GM18507 (cell line): ENCODE measurements around the gene DAND5.

Experiments used
- DNase-seq: peaks from one replicate; pipeline ENCODE4 v3.0.0; 2011; ENCODE audit warnings: low read depth; ENCODE audit not compliant: insufficient read length; ENCODE audit errors: extremely low spot score
- FAIRE-seq: peaks from 2 replicates; lab custom pipeline; 2011; peaks lifted over from hg19 to GRCh38; lab: Jason Lieb, UNC

The DAND5 gene

DNA sequence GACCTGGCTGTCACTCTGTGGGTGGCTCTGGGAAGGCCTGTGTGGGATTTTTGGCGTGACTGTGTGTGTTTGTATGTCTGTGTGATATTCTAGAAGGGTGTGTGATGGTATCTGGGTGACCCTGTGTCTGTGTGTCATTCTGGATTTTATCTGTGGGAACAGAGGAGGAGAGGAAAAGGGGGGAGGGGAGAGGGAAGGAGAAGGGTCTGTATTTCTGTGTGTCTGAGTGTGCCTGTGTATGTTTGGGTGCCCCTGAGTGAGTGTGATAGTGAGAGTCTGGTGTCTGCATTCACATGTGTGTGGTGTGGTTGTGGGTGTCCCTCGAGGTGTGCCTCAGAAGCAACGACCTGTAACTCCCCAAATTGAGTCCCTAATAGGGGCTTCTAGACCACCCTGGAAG is 17.8 kb downstream of the DAND5 start:
- FAIRE-seq = no peak
- DNase-seq = no peak

DNA sequence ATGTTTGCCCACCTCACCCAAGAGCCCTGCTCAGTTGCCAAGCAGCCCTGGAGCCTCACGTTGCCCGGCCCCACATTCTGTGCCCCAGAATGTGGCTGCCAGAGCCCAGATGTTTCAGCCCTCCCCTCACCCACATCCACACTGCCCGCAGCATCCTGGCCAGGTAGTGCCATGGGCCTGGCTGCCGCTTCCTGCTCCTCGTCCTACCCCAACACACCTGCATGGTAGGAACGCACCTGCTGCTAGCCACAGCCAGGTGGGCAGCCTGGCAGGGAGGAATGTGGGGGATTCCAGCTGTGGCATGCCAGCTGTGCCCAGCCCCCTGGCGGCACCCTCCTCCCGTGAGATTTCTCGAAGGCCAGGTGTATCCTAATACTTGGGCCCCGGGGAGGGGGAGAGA is 18.4 kb downstream of the DAND5 start:
- DNase-seq = no peak
- FAIRE-seq = no peak

DNA sequence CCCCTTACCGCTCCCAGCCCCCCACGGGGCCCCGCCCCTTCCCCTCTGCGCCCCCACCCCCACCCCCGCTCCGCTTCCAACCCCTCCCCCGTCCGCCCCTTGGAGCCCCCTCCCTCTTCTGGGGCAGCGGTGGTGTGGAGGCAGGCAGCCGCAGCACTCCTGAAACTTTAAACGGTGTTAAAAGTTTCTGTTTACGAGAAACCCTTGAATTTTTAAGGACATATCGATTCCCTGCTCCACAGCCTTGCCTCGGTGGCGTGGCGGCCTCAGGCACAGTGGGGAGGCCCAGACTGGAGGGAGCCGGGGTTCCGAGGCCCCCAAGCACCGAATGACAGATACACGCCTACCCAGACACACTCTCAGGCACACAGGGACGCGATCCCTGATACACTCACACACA is 21.1 kb downstream of the DAND5 start:
- DNase-seq (no peak), FAIRE-seq (no peak)

DNA sequence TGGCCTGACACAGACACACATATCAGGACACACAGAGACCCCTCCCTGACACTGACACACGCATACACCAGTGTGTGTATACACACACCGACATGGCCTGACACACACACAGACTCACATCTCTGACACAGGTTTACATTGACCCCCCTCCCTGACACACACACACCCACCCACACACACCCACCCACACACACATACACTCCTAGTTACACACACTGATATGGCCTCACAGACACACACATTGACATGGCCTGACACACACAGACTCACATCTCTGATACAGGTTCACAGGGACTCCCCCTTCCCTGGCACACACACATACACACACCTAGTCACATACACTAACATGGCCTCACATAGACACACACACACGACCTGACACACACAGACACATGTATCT is 21.5 kb downstream of the DAND5 start:
- FAIRE-seq = no peak

DNA sequence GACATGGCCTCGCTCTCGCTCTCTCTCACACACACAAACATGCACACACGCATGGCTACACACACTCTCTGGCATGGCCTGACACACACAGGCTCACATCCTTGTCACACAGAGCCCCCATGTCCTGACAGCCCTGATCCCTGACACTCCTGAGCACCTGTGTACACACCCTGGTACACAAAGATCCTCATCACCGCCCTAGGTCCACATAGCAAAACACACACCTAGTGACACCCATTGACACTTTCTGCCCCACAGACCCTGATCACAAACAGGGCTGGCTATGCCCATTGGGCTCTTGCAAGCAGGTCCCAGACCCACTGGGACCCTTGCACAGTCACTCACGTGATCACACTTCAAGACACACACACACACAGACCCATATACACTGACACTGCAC is 21.9 kb downstream of the DAND5 start:
- FAIRE-seq = no peak
- no peak for DNase-seq

More for the DNA sequence above, 21.5 kb downstream of the DAND5 start:
- DNase-seq = no peak

DNA sequence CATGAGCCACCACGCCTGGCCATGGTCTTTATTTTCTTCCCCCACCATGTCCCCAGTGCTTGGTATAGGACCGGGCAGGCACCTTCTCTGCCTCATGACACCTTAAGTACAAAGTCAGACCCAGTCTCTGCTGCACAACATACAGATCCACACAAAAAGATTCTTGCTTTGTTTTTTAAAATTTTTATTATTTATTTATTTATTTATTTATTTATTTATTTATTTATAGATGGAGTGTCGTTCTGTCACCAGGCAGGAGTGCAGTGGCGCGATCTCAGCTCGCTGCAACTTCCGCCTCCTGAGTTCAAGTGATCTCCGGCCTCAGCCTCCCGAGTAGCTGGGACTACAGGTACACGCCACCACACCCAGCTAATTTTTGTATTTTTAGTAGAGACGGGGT is 23.4 kb downstream of the DAND5 start:
- FAIRE-seq = no peak
- no peak for DNase-seq

DNA sequence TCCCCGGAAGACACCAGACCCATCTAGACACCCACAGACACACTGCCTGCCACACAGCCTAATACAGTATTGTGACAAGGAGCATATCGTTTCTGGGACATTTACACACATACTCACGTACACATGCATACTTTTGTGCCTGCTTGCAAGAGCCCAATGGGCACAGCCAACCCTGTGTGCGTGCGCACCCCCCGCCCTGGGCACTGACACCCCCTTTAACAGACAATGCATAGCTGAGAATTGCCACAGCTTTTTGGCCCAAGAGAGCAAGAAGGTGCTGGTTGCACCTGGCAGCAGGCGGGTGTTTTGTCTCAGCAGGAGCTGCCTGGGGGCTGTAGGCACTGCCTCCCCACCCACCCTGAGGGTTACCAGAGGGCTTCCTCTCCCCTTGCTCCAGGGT is 24.2 kb downstream of the DAND5 start:
- FAIRE-seq (no peak), DNase-seq (no peak)

DNA sequence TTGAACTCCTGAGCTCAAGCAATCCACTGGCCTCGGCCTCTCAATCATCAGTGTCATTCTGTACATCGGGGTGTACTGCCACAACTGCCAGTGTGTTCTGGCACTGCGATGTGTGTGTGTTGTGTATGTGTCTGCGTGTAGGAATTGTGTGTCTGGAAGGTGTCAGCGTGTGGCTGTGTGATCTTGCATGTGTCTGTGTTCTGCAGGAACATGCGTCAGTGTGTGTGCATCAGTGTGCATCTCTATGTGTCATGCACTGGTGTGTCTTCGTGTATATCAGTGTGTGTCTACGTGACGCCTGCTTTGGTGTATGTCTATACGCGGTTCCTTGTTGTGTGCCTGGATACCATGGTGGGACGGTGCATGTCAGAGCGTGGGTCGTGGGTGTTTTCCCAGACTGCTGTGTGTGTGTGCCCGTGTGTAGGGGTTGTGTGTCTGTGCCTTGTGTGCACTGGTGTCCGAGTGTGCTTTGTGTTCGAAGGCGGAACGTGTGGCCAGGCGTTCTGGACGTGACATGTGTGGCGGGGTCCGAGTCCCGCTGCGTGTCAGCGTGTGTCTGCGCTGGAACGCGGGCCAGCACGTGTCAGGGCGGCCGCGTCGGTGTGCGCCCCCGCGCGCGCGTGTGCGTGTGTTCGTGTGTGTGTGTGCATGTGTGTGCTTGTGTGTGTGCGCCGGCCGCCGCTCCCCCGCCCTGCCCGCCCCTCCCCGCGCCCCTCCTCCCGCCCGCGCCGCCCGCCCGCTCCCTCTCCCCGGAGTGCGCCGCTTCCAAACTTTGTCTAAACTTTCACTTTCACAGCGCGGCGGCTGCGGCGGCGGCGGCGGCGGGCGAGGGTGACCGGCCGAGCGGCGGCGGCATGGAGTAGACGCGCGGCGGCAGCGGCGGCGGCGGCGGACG is 25.6 kb downstream of the DAND5 start, which contains the start of gene NFIX:
Gene NFIX, plus strand, starts transcription at position 775 of the 895 bp plus-strand sequence. CDS start 363 bp downstream, outside the sequence.
- DNase-seq (peak; percentile 33), FAIRE-seq (no peak)

DNA sequence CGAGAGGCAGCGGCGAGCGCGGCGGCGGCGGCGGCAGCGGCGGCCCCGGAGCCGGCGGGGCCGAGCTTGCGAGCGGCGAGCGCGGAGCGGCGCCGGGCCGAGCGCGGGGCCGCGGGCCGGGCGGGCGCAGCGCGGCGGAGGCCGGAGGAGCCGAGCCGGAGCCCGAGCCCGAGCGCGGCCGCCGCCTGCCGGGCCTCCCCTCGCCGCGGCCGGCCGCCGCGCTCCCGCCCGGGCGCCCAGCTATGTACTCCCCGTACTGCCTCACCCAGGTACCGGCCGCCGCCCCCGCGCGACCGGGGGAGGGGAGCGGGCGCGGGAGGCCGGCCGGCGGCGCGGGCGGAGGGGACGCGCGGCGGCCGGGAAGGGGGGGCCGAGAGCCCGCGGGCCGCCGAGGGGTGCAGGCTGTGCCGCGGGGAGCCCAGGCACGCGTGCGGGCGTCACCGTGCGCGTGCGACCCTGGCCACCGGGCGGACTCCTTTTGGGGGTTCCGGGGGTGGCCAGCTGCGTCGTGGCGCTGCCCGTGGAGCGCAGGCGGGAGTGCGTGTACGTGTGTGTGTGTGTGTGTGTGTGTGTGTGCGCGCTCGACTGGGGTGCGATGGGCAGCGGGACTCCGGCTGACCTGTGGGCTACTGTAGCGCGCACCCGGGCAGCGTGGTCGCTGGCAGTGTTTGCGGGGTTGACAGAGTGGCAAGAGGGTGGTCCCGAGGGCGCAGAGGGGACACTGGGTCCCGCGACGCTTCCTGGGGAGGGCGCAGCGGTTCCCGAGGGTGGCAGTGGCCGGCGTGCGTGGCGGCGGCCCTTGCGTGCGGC is 26.4 kb downstream of the DAND5 start:
- FAIRE-seq (no peak), DNase-seq (no peak)

DNA sequence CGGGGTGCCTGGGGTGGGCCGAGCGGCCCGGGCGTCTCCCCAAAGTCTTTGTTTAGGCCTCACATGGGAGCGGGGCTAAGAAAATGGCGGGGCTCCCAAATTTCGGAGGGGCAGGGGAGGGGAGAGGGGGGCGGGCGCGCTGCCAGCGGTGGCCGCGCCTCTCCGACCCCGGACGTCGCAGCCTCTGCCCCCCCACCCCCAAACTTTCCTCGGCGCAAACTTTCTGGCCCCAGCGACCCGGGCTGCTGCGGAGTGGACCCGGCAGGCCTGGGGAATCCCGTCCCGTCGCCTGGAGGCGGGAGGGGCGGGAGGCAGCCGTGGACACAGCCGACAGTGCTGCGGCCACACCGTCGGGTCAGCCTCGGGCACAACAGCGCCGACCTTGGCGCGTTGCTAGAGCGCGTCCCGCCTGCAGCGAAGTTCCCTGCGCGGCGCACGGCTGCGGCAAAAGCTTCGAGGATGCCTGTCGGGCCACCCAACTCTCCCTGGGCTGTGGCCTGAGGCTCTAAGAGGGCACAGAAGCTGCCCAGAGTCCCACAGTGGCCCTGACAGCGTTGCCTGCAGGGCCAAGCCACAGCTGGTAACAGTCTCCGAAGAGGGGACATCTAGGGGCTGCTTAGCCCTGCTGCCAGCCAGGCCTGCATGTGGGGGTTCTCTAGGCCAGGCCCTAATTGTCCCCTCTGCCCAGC is 27.2 kb downstream of the DAND5 start:
- DNase-seq (no peak), FAIRE-seq (no peak)

DNA sequence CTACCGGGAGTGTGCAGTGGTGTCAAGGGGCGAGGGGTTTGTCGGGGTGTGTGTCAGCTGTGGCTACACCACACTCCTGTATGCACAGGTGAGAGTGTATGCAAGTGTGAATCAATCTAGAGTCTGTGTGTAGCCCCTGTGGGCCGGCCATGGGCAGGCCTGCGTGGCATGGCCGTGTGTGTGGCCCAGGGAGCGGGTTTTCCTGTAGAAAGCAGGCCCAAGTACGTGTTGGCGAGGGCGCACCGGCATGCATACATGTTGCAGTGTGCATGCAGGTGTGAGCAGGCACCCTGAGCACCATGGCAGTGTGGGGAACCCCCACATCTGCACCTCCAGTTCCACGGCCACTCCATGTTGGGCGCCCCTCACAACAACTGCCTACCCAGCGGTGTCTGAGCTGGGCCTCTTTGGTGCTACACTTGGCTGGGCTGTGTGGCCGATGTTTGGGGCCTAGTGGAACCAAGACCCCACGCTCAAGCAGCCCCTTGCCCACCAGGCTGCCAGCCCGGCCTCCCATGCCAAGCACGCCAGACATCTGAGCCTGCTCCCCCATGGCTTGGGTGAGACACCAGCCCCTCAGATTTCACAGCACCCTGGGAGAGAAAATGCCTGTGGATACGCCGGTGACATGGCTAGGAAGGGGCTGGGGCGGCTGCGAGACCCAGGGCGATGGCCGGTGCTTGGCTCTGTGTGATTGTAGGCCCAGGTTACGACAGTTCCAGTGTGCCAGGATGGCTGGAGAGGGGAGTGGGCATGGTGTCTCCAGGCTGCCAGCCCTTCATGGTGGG is 28.0 kb downstream of the DAND5 start:
- DNase-seq (no peak), FAIRE-seq (no peak)

DNA sequence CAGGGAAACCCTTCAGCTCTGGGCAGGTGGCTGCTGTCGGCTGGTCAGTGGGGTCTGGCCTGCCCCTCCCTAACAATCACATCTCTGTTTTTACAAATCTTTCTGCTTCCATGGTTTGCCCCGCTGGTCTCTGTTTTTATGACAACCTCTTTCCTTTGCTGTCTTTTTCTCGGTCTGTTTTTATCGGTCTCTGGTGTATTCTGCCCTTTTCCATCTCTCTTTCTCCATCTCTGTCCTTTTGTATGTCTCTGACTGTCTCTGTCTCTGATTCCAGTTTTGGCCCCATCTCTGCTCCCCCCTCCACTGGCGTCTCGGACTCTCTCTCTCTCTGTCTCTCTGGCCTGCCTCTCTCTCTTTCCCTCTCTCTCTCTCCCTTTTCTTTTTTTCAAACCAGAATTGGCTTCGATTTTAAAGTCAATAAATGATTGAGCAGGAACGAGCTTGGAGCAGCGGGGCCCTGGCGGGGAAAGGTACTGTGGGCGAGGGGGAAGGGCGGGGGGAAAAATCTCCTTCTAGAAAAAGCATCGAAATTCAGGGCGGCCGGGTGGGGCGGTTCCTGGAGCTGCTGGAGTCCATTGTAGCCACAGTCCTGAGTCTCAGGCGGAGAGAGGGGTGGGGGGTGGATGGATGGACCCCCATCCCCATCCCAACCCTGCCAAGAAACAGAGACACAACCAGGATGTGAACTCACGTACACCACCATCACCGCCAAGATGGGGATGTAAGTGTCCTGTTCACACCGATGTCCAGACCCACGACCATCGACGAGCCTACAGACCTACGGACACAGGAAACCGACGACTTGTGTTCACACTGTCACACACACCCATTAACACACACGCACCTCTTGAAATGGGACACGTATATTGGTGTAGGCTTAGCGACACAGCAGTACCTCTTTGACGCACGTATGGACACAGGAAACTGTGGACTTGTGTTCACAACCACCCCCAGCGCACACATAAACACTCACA is 28.9 kb downstream of the DAND5 start:
- DNase-seq (no peak), FAIRE-seq (no peak)

DNA sequence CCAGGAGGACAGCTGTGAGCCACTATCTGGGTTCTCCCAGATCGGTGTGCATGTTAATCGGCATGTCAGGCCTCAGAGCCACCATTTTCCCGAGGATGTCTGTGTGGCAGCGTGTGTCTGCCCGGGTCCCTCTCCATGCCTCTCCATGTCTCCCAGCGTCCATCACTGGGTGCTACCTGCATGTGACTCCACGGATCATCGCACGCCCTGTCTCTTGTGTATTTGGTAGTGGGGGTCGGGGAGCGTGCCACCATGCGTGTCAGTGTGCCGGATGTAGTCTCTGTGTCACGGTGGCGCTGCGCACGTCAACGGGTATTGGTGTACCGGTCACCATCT is 31.8 kb downstream of the DAND5 start:
- DNase-seq (no peak), FAIRE-seq (no peak)

DNA sequence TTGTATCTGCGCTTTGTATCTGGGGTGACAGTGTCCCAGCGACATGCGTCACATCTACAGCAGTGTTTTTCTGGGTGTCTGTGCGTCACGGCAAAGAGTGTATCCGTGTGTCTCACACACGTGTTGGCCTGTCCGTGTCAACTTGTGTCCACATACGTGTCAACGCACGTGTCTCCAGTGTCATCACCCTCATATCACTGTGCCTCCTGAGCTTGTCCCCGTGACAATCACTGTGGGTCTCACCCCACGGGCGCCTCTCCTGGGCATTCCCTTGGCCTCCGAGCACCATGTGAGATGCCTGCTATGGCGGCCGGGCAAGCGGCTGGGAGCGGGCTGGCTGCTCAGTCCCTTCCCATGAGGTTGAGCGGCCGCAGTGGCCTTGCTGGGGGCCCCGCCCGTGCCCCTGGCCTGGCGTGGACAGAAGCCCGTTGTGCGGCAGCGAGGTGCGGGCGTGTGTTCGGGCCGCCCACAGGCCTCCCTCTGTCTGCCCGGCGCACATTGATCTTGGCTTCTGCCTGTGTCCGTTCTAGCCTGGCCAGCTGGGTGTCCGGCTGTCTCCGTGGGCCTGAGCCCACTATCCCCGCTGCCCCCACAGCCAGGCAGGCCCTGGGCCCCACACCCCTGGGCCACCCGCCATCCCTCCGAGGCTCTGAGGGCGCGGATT is 32.3 kb downstream of the DAND5 start:
- DNase-seq = no peak
- FAIRE-seq = no peak

DNA sequence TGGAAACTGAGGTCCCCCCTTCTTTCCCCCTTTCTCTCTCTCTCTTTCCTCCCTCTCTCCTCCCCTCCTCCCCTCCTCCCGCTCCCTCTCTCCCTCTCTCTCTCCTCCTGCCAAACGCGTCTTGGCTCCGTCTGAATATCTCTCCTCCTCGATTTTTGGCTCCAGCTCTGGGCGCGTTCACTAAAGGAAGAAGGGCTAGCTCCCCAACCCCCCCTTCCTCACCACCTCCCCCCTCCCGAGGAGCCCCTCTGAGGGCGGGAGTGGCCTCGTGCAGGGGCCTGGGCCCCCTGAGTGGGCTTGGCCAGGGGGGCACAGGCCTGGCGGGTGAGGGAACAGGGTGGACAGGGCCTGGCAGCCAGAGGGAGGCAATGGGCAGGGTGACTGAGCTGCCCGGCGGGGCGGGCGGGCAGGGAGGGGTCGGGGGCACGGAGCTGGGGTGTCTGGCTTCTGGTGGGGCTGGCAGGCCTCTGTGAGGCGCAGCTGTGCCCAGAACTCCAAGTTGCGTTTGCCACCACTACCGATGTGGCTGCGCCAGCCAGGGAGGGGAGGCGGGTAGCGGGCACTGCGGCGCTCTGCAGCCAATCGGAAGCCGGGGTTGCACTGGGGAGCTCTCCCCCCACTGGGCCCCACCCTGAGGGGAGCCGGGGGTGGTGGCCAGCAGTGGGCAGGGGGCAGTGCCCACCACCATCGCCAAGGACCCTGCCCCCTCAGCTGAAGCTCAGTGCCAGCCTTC is 33.0 kb downstream of the DAND5 start:
- FAIRE-seq (no peak), DNase-seq (no peak)

DNA sequence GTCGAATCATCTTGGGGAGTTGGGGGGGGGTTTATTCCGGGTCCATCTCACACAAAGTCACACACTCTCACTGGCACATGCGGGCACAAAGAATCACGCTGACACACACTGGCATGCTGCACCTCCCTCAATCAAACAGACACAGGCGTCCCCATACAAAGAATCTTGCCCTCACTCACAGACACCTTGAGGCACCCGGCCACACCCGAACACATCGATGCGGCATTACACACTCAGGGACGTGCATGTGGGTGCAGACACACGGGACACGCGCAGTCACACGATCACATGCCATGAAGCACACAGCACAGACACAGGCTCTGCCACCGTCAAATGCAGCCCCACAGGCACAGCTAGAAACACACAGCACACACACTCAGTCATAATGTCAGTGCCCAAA is 33.7 kb downstream of the DAND5 start:
- DNase-seq (no peak), FAIRE-seq (no peak)

DNA sequence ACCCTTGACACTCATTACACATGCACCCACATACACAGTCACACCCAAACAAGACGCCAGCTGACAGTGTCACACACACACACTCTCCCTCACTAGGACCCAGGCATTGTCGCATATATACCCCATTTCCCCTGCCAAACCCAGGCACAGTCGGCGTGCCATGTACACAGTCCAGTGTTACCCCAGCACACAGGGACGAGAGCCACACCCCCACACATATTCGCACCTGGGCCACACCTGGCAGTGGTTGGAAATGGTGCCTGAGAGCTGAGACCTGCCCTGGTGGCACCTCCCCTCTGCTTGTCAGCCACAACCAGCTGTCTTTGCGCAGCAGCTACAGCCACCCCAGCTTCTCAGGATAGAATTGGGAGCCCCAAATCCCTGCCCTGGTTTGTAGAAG is 34.9 kb downstream of the DAND5 start:
- DNase-seq = no peak
- no peak for FAIRE-seq
